ENCODE measurements around the gene SUCLG2.
A peak's percentile ranks its signal among the peaks of the same experiment; 100 is the strongest.

SUCLG2 gene

DNA sequence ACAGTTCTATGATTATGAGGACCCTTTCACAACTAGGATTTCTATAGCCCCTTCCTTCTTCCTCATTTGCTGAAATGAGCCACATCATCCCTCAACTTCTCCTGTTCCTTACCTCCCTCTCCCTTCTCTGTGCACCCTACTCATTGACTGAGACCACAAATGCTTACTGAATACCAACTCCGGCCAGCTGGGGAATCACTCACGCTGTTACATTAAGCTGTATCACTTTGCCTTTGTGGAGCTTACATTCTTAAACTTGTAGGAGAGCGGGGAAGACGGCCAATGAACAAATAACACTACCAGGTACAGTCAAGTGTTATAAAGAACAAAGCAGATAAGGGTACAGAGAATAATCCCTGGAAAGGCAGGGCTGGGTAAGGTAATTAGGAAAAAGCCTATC, 5.7 kb downstream of the SUCLG2 start:
- no peak for DNase-seq

DNA sequence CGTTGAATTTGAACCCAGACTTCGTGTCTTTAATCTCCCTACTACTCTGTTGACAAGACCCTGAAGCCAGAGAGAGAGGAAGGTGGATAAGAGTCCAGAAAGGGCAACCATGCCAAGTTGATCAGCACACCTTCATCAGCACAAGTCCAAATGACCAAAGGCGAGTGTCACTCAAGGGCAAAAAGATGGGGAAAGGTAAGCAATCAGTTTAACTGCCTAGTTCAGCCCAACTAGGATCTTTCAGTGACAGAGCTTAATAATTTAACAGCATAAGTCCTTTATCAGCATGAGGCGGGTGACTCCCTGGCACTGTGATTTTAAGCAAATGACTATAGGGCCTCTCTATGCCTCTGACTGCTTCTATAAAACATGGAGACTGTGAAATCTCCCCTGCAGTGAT, 6.2 kb downstream of the SUCLG2 start:
- DNase-seq, result no peak

DNA sequence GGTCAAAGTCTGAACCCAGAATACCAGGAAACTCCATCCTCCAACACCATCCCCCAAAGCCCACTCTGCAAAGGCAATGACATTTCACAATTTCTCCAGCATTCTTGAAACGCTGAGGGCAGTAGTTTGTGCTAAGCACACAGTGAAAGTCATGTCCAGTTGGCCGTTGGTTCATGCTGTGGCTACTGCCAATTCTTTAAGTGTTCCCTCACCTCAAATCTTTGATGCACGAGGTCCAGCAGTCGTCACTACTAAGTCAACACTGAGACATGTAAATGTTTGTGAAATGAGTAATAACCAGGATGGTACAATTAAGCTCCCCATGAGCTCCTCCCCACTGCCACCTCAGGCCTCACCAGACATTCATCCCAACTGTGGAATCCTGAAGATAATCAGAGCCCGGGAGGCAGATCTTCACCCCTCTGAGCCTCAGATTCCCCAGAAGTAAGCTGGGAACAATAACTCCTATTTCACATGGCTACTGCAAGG, 7.0 kb downstream of the SUCLG2 start:
- no peak for DNase-seq

DNA sequence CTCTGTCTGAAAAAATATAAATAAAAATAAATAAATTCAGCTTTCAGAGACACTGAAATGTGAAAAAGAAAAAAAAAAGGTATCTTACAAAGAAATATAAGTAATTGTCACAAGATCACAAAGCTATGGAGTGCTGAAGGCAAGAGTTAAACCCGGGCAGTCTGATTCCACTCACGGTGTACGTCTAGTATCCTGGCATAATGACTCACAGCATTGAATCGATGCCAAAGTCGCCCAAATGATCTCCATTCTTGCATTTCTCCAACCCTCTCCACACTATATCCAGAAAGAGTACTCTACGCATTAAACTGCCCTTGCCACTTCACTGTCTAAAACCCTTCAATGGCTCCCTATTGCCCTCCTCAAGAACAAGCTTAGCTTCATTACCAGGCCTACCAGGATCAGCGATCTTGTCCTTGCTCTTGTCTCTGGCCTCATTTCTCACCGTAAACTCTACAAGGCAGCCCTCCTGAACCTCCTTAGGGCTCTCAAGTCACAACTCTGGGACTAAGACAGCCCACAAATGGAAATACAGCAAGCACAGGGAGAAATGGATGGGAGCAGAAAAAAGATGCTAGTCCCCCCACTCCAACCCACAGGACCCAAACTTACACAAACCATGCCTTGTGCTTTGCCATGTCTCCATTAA, 7.7 kb downstream of the SUCLG2 start:
- no peak for DNase-seq

DNA sequence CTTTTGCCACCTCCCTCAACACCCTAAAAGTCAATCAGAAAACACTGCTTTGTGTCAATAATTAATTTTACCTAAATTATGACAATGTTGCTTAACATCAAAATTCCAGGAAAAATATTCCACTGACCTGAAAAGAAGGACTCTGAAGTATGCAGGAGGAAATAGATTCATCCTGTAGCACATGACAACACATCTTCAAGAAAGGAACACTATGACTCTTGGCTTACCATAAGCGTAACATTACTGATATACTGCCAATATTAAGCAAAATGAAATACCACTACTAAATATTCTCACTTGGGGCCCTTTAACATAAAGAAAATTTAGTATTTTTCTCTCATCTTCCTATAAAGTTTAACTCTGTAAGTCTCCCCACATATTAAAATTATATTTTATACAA, 9.6 kb downstream of the SUCLG2 start:
- no peak for DNase-seq

DNA sequence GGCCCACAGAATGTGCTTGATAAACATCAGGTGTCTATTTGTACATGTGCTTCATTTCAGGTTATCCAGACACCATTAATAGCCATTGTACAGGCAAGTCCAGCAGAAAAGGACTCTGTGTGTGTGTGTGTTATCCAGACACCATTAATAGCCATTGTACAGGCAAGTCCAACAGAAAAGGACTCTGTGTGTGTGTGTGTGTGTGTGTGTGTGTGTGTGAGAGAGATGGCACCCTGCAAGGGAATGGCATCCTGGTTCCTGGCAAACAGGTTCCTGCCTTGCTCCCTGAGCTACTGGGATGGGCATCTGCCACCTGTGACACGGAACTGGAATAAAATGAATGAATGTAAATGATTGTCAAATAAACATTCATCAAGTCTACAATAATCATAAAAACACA, 11.7 kb downstream of the SUCLG2 start:
- peak; percentile 12 for DNase-seq

DNA sequence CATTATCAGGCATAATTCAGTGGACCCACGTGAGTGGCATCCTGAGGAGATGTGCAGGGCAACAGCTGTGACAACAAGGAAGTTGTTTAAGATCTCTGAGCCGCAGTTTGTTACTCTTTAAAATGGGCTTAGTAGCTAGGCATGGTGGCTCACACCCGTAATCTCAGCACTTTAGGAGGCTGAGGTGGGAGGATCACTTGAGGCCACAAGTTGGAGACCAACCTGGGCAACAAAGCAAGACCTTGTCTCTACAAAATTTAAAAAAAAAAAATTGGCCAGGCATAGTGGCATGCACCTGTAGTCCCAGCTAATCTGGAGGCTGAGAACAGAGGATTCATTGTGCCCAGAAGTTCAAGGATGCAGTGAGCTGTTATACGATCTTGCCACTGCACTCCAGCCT, 12.2 kb downstream of the SUCLG2 start:
- no peak for DNase-seq

DNA sequence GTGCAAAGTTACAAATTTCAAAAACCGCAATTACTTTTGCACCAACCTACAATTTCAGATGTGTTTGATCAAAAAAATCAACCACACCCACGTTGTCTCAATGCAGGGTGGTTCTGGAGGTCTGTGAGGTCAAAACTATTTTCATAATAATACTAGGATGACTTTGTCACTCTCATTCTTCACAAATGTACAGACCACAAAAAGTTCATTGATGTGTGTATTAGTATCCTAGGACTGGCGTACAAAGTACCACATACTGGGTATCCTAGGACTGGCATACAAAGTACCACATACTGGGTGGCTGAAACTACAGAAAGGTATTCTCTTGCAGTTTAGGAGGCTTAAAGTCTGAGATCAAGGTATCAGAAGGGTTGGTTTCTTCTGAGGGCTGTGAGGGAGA, 13.0 kb downstream of the SUCLG2 start:
- DNase-seq, result no peak

DNA sequence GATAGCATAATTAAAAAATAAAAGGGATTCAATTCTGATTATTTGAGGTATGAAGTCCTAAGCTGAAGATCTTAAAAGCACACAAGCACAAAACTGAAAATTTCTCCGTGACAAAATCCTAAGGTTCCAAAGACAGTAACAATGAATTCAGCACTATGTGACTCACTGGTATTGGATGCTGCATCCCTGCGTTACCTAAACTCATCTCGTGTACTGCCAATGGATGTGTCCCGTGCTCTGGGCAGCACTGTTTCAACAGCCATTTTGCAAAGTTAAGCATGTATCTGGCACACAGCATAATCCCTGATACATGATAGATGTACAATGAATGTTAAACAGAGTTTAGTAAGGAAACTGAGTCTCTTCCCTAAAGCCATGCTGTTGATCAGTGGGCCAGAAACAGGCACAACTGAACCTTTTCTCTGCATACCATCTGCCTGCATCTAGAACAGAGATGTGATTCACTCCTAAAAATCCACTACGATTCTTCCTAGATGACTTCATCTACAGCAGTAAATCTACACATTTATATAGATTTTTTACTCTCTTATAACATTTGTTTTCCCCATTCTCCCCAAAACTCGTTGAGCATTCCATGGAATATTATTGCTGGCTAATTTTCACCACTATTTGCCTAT, 14.3 kb downstream of the SUCLG2 start:
- no peak for DNase-seq

DNA sequence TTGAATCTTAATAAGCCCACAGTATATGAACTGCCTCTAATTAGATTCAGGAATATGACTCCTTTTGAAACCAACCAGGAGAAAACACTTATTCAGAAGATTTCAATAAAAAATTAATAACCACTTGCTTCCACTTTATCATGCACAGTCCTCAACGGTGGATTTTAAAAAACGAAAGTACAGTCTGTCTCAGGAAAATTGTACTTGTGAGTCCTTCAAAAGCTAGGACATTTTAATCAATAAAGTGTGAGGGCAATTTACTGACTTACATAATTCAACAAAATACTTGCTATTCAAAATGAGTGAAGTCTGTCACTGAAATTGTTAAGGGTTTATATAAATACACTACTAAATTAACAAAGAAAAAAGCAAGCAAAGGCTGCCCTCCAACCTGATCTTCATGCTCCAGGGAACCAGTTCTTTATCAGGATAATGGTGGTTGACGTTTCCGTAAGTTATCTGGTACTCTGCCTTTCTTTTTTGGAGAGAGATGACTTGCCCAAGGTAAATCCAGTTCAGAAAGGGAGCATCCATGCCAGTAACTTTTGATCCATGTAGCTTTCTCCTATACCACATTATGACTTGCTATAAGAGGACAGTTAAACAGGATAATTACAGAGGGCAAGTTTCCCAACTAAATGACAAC, 17.0 kb downstream of the SUCLG2 start:
- no peak for DNase-seq

DNA sequence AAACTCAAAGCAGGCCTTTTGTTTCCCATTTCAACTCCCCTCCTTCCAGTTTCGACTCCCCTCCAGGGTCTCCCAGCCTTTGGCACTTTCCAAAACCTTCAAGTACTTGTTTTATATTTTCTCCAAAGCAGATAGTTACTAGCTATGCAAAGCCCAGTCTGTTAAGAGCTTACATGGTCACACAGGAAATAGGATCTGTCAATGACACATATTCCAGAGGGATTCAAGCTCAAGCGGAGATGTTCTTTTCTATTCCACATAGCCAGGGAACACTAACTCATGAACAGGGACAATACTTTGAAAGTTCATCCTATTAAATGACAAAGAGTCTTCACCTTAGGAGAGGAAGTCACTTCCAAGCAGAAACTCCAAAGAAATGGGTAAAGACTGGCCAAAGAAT, 18.6 kb downstream of the SUCLG2 start:
- no peak for DNase-seq

DNA sequence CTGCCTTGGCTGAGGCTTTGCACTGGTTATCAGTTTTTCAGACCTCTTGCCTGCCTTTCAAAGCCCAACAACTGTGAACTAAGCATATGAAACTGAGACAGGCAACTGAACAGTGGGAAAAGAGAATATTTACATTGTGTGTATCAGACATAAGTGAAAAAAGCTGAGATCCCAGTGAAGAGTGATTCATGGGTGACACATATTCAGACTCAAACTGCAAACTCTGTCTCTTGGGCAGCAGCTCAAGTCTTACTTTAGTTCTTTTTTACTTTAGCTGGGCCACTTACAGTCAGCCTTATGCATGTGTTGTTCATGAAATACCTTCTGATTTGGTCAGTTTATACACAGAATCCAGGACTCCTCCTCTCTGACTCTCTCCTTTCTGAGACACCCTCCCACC, 19.2 kb downstream of the SUCLG2 start:
- no peak for DNase-seq

DNA sequence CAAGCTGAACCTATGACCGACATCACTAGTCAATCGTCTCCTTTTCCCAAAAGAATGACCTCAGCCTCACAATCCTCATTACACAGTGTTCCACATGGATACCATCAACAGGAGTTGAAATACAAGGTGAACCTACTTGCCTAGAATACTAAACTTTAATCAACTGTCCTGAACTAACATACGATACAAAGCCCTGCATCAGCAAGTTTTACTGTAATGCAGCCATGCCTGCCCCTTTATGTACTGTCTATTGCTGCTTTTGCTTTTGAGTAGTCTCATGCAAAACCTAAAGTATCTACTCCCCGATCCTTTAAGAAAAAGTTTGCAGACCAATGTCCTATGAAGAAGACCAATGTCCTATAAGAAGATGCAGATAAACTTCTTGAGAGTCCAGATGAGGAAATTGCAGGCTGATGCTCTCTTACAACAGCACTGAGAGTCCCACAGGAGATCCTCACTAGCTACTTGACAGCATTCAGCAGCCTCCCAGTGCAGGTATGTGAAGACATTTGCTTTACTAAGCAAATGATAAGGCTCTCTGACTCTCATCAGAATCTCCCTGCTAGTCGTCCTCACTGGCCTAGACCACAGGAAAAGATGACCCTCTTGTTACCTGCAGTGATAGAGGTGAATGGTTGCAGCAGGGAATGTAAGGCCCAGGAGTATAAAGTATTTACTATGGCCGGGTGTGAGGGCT, 23.6 kb downstream of the SUCLG2 start:
- DNase-seq, result no peak

DNA sequence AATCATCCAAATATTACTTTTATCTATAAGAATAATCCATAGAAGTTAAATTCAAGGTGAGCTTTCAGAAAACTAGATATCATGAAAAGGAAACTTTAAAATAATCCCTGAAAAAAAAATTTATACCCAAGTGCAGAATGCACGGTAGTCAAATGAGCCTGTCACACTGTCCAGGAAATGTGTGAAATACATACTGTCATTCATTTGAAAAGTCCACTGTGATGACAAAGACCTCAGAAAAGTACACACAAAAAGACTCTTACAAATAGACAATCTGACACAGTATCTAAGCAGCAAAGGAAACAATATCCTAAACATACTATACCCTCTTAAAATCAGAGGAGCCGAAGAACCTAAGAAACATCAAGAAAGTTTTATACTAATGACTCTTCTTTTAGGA, 29.7 kb downstream of the SUCLG2 start:
- DNase-seq, result no peak

DNA sequence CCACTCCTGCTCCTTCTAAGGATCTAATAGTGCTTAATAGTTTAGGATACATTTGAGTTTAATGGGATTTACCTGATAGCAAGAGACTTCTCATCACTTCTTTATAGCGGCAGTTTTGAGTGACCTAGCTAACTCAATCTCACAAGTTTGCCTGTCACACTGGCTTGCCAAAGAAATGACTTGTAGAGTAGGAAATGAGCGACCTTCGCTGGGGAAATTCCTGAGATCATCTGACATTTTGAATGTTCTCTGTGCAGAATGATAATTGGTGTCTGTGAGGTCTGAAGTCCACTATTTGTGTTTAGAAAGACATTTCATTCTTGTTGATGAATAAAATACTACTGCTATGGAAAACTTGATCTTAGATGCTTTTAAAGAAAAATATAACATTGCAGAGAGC, 30.3 kb downstream of the SUCLG2 start:
- DNase-seq, result no peak

DNA sequence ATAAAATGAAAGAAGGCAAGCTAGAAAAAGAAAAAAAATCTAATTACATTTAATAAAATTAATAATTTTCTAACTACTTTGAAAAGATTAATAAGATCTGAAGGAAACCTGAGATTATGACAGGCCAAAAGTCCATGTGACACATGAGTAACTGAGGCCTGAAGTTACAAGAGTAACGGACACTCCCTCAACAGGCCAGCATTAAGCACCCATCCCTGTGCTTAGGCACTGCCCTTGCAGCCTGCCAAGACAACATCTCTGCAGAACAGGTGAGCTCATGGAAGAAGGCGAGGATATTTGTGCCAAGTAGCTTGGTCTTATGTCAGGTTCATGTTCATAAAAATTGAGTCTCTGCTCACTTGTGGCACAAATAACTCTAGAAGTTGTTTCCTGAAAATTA, 31.8 kb downstream of the SUCLG2 start:
- DNase-seq, result no peak

DNA sequence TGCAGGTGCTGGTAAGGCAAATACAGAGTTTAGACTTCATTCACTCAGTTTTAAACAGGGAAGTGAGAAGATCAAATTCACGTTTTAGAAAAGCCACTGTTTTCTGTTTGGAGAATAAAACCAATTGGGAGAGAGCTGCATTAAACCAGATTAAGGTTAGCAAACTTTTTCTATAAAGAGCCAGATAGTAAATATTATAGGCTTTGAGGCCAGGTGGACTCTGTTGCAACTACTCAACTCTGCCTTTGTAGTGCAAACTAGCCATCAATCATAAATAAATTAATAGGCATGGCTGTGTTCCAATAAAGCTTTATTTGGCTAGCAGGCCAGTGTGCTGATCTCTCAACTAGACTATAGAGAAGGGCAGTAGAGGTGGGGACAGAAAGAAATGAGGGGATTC, 33.5 kb downstream of the SUCLG2 start:
- no peak for DNase-seq

DNA sequence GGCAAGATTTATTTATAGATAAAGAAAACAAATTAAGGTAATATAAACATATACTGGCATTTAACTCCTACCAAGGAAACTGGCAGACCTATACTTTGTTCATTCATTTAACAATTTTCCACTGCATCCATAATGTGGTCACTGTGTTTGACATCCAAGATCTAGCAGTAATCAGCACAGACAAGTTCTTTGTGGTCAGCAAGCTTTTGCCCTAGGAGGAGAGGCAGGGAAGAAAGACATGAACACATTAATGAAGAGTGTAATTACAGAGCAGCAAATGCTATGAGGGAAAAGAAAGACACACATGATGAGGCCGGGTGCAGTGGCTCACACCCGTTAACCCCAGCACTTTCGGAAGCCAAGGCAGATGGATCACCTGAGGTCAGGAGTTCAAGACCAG, 34.4 kb downstream of the SUCLG2 start:
- DNase-seq, result no peak

DNA sequence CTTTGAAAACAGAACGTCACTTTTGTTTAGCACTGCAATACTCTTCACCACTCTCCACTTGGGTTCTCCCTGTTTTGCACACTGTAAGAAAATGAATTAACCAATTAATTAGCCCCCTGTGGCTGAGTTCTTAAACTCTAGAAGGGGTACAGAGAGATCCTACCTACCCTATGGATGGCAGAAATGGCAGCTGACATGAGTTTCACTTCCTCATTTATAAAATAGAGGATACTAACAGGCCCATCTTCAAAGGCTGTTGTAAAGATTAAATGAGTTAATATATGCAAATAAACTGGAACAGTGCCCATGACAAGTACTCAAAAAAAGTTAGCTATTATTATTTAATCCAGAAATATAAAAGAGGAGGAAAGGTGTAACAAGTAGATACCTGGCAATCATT, 36.9 kb downstream of the SUCLG2 start:
- DNase-seq, result no peak

DNA sequence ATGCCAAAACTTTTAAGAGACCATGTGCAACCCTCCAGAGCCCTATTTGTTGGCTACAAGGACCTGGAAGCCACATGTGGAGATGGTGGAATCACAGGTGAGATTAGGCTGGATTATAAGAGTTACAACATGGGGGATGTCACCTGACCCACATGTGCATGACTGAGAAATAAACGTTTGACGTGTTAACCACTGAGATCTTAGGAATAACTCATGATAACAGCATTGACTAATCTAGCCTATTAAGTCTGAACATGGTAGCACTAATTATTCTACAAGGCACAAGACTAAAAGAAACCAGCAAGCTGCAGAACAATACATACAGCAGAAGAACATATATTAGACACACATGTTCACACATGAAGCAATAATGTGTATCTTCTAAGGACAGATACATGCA, 38.4 kb downstream of the SUCLG2 start:
- DNase-seq, result no peak

DNA sequence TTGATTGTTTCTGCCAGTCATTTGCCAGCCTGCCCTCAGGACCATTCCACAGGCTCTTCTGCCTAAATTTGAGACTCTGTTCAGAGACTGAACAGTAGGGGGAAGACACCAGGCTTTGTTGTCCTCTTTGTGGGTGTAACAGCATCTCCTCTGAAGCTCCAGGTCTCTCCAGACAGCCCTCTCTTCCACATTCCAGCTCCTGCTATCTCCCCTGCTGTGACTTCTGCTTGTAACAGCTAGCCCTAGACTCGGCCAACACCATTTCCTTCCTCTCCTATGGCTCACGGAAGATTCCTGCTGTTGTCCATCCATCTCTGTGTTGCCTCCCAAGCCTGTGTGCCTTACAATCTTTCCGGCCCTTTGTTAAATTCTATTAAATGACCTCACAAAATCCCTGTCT, 40.2 kb downstream of the SUCLG2 start:
- DNase-seq, result no peak

DNA sequence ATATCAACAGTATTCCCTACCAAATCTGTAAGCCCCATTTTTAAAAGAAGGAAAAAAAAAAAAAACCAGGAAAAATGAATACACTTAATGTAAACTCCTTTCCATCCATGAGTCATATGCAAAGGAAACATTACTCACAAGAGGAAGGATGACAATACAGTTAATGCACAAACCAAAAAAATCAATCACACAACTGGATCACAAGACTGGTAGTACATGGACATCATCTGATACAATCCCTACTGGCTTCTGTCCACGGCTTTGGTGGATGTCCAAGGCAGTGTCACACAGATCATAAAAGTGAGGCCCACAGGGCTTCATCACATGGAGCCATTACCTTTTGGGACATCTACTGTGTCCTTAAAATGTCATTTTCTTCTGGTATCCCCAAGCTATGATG, 44.0 kb downstream of the SUCLG2 start:
- DNase-seq, result no peak

DNA sequence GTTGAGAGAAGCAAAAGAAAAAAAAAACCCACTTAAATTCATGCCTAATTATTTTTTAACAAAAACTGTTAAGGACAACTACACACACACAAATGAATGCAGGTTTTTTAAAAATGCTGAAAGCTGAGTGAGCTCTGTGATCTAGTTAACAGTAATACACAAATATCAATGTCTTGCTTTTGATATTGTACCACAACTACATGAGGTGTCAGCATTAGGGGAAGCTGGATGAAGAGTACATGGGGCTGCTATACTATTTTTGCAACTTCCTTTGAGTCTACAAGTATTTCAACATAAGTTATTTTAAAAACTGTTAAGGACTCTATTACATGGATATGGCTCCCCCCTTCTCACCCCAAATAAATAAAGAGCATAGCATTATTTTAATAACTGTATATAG, 44.7 kb downstream of the SUCLG2 start:
- no peak for DNase-seq

DNA sequence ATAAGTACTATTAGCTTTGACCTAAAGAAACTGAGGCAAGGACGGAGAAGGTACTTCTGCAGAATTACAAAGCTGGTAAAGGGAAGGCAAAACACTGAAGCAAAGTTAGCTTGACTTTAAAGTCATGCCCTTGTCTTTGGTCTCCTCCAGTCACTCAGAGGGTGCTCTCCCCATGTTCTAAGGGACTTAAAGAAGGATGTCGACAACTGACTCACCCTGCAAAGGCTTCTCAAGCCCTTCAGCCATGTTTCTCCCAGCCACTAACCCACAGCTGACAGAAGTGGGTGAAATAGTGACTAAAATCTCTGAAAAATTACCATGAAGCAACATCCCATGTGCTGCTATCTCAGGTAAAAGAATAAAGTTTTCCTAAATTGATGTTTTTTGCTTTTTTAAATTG, 46.4 kb downstream of the SUCLG2 start:
- DNase-seq, result no peak

Measured in NCI-H774 (cell line).